ENCODE data around the gene COL26A1. TPM values are rescaled to one million over a fixed set of nuclear protein-coding genes. Genes with fewer than 3 reads are reported as not detected.
"Not testable (repeated sequence)": the region's sequence is repeated elsewhere in the genome, so short reads cannot be mapped to it uniquely, and the experiment has no call there.

The COL26A1 gene
- total and polyA plus RNA-seq, 4 donors: 0.05 to 4.7 (median 0.28) TPM

DNA sequence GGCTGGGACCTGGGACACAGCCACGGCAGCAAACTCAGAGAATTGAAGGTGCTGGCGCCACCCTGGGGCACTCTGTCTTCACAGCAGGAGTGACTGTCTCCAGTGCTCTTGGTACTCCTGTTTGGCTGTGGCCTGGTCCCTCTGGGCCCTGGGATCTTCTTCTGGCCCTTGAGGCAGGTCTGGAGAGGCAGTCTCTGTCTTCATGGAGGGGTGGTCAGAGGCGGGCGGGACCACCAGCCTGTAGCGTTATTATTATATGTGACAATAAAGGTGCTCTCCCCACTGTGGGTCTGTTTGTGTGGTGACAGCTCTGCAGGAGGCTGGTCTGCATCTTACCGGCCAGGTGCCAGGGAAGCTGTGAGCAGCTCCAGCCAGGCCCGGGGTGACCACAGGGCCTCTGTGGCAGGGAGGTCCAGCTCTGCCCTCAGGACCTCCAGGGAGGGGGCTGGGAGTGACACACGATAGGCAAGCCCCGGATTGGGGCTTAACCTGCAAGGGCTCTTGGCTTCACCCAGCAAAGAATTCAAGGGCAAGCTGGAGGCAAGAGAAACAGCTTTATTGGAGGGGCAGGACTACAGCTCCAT, 196.2 kb downstream of the COL26A1 start:
- no peak overlapping the region for H3K4me3 ChIP-seq
- 71 to 76% methylated on average over 9 of the region's 9 CpGs for WGBS, 2 donors
- ATAC-seq (ENCODE audit: insufficient read depth, low FRiP score) (no peak), DNase-seq (no peak)
- no peak overlapping the region for H3K27ac ChIP-seq (ENCODE audit: low read depth in 1 of 2, low read length in 1 of 2)
- H3K36me3 ChIP-seq (ENCODE audit: control insufficient read depth in 4 of 4, insufficient read depth in 4 of 4, low read length in 4 of 4): no peaks in the 10 kb centered on the region
- H3K27me3 ChIP-seq (ENCODE audit: control insufficient read depth in 3 of 3, insufficient read depth in 3 of 3, low read length in 2 of 3): no peaks in the 10 kb centered on the region
- H3K9me3 ChIP-seq (ENCODE audit: control insufficient read depth in 4 of 4, insufficient read depth in 3 of 4, low read length in 3 of 4): no peaks in the 10 kb centered on the region
- peaks cover 0 to 3% (median 0%) of the 10 kb centered on the region in 5 donors for H3K4me1 ChIP-seq (ENCODE audit: control insufficient read depth in 5 of 5, insufficient read depth in 5 of 5, low read length in 5 of 5)
- no peak for TF ChIP-seq CTCF (IDR thresholded peaks at IDR 0.05; ENCODE audit: control extremely low read depth, extremely low read depth)
- no peak overlapping the region for H3K9ac ChIP-seq (ENCODE audit: insufficient read depth in 1 of 2, low read length in 2 of 2)

DNA sequence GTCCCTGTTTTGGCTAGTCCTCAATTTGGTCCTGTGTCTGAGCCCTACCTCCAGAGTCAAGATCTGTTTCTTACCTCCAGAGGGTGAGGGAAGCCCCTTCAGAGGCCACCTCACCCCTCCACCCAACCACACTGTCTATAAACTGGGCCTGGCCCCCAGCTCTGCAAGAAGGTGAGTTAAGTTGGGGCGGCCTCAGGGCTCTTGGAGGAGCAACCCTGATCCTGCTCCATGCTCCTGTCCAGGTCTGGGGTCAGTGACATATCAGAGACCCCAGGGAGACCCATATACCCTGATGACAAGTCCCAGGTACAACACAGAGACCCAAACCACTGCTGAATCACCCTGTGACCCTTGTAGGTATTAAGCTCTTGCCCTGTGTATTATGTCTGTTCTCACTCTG, 196.9 kb downstream of the COL26A1 start:
- peaks cover 0 to 5% (median 0%) of the 10 kb centered on the region in 5 donors for H3K4me1 ChIP-seq (ENCODE audit: control insufficient read depth in 5 of 5, insufficient read depth in 5 of 5, low read length in 5 of 5)
- TF ChIP-seq CTCF (IDR thresholded peaks at IDR 0.05; ENCODE audit: control extremely low read depth, extremely low read depth): no peak
- no peaks in the 10 kb centered on the region for H3K27me3 ChIP-seq (ENCODE audit: control insufficient read depth in 3 of 3, insufficient read depth in 3 of 3, low read length in 2 of 3)
- H3K9ac ChIP-seq (ENCODE audit: insufficient read depth in 1 of 2, low read length in 2 of 2): no peak overlapping the region
- WGBS, 2 donors: 93 to 98% methylated on average over 1 of the region's 1 CpG
- no peak for ATAC-seq (ENCODE audit: insufficient read depth, low FRiP score)
- H3K27ac ChIP-seq (ENCODE audit: low read depth in 1 of 2, low read length in 1 of 2): no peak overlapping the region
- no peak overlapping the region for H3K4me3 ChIP-seq
- no peak for DNase-seq
- no peaks in the 10 kb centered on the region for H3K36me3 ChIP-seq (ENCODE audit: control insufficient read depth in 4 of 4, insufficient read depth in 4 of 4, low read length in 4 of 4)
- peaks cover 0 to 3% (median 0%) of the 10 kb centered on the region in 4 donors for H3K9me3 ChIP-seq (ENCODE audit: control insufficient read depth in 4 of 4, insufficient read depth in 3 of 4, low read length in 3 of 4)

DNA sequence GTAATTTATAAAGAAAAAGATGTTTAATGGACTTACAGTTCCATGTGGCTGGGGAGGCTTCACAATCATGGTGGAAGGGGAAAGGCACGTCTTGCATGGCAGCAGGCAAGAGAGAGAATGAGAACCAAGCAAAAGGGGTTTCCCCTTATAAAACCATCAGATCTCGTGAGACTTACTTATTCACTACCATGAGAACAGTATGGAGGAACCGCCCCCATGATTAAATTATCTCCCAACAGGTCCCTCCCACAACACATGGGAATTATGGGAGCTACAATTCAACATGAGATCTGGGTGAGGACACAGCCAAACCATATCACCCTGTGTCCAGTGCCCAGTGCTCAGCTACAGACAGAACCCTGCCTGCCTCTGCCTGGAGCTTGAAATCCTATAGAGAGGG, 197.3 kb downstream of the COL26A1 start:
- DNase-seq; ATAC-seq (ENCODE audit: insufficient read depth, low FRiP score): not testable (repeated sequence)

GRCh38 chr7:101560856-101561255, 198.2 kb downstream of the COL26A1 start:
- Histone ChIP-seq H3K4me3 (no peak overlapping the region), H3K9ac (ENCODE audit: insufficient read depth in 1 of 2, low read length in 2 of 2) (no peak overlapping the region), H3K27ac (ENCODE audit: low read depth in 1 of 2, low read length in 1 of 2) (no peak overlapping the region), H3K36me3 (ENCODE audit: control insufficient read depth in 4 of 4, insufficient read depth in 4 of 4, low read length in 4 of 4) (no peaks in the 10 kb centered on the region), H3K27me3 (ENCODE audit: control insufficient read depth in 3 of 3, insufficient read depth in 3 of 3, low read length in 2 of 3) (no peaks in the 10 kb centered on the region), H3K9me3 (ENCODE audit: control insufficient read depth in 4 of 4, insufficient read depth in 3 of 4, low read length in 3 of 4) (peaks cover 0 to 3% (median 0%) of the 10 kb centered on the region in 4 donors), H3K4me1 (ENCODE audit: control insufficient read depth in 5 of 5, insufficient read depth in 5 of 5, low read length in 5 of 5) (peaks cover 0 to 7% (median 0%) of the 10 kb centered on the region in 5 donors)
- ATAC-seq (ENCODE audit: insufficient read depth, low FRiP score) (no peak), DNase-seq (no peak)
- 69 to 73% methylated on average over 7 of the region's 7 CpGs for WGBS, 2 donors
- no peak for TF ChIP-seq CTCF (IDR thresholded peaks at IDR 0.05; ENCODE audit: control extremely low read depth, extremely low read depth)

More for the DNA sequence above, 197.3 kb downstream of the COL26A1 start:
- H3K4me1 ChIP-seq (ENCODE audit: control insufficient read depth in 5 of 5, insufficient read depth in 5 of 5, low read length in 5 of 5); H3K27ac ChIP-seq (ENCODE audit: low read depth in 1 of 2, low read length in 1 of 2); H3K27me3 ChIP-seq (ENCODE audit: control insufficient read depth in 3 of 3, insufficient read depth in 3 of 3, low read length in 2 of 3); H3K36me3 ChIP-seq (ENCODE audit: control insufficient read depth in 4 of 4, insufficient read depth in 4 of 4, low read length in 4 of 4); H3K9ac ChIP-seq (ENCODE audit: insufficient read depth in 1 of 2, low read length in 2 of 2); H3K4me3 ChIP-seq; H3K9me3 ChIP-seq (ENCODE audit: control insufficient read depth in 4 of 4, insufficient read depth in 3 of 4, low read length in 3 of 4): not testable (repeated sequence)
- WGBS, 2 donors: 81 to 83% methylated on average over 3 of the region's 3 CpGs

DNA sequence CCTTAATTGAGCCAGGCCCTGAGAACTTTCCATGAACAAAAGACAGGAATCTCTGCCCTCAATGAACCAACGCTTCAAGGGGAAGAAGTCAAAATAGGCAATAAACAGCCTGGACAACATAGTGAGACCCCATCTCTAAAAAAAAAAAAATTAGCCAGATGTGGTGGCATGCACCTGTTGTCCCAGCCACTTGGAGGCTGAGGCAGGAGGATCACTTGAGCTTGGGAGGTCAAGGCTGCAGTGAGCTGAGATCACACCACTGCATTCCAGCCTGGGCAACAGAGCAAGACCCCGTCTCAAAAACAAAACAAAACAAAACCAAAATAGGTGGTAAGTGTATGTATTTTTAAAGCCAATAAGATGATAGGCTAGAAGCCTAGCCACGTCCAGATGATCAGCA, 198.6 kb downstream of the COL26A1 start:
- 59 to 74% methylated on average over 3 of the region's 3 CpGs for WGBS, 2 donors
- not testable (repeated sequence) for H3K27me3 ChIP-seq (ENCODE audit: control insufficient read depth in 3 of 3, insufficient read depth in 3 of 3, low read length in 2 of 3); H3K9me3 ChIP-seq (ENCODE audit: control insufficient read depth in 4 of 4, insufficient read depth in 3 of 4, low read length in 3 of 4); H3K4me1 ChIP-seq (ENCODE audit: control insufficient read depth in 5 of 5, insufficient read depth in 5 of 5, low read length in 5 of 5); H3K9ac ChIP-seq (ENCODE audit: insufficient read depth in 1 of 2, low read length in 2 of 2); H3K27ac ChIP-seq (ENCODE audit: low read depth in 1 of 2, low read length in 1 of 2); H3K36me3 ChIP-seq (ENCODE audit: control insufficient read depth in 4 of 4, insufficient read depth in 4 of 4, low read length in 4 of 4); DNase-seq; H3K4me3 ChIP-seq; ATAC-seq (ENCODE audit: insufficient read depth, low FRiP score)
